CMK (cell line): ENCODE results near the gene BLOC1S1.

Experiments
- DNase-seq: peaks from one replicate; pipeline ENCODE4 v3.0.0-alpha.2; 2010; ENCODE audit warnings: low read depth

The BLOC1S1 gene

GRCh38 chr12:55728186-55728938 lies 12.5 kb downstream of the BLOC1S1 start:
- DNase-seq: no peak

- DNase-seq: peak; percentile 80
Measured at GRCh38 chr12:55728939-55729818, 13.3 kb downstream of the BLOC1S1 start, which contains the start of gene CD63. Gene CD63, minus strand, starts transcription at chr12:55729009. Its CDS starts 668 bp downstream, at chr12:55728341.

- peak; percentile 56 for DNase-seq
Measured at GRCh38 chr12:55729819-55730818, 14.3 kb downstream of the BLOC1S1 start.

- DNase-seq: no peak
Measured at GRCh38 chr12:55732288-55732687, 16.4 kb downstream of the BLOC1S1 start.

- DNase-seq: no peak
Measured at GRCh38 chr12:55733021-55733555, 17.2 kb downstream of the BLOC1S1 start.

- DNase-seq: no peak
Measured at GRCh38 chr12:55733858-55734257, 18.0 kb downstream of the BLOC1S1 start.

- DNase-seq: no peak
Measured at GRCh38 chr12:55734595-55734994, 18.7 kb downstream of the BLOC1S1 start.

- no peak for DNase-seq
Measured at GRCh38 chr12:55736076-55736475, 20.2 kb downstream of the BLOC1S1 start.

GRCh38 chr12:55736780-55737580 lies 21.1 kb downstream of the BLOC1S1 start:
- no peak for DNase-seq

- DNase-seq: no peak
Measured at GRCh38 chr12:55737581-55738122, 21.8 kb downstream of the BLOC1S1 start.

GRCh38 chr12:55738123-55739024 lies 22.5 kb downstream of the BLOC1S1 start:
- peak; percentile 81 for DNase-seq

- no peak for DNase-seq
Measured at GRCh38 chr12:55739025-55739378, 23.2 kb downstream of the BLOC1S1 start.

GRCh38 chr12:55741931-55742680 lies 26.3 kb downstream of the BLOC1S1 start:
- no peak for DNase-seq

- no peak for DNase-seq
Measured at GRCh38 chr12:55742719-55743405, 27.0 kb downstream of the BLOC1S1 start, which contains the start of gene GDF11. Gene GDF11, plus strand, starts transcription at chr12:55743122. Its CDS starts 195 bp downstream, at chr12:55743317.

GRCh38 chr12:55743406-55744339 lies 27.8 kb downstream of the BLOC1S1 start:
- DNase-seq: no peak

GRCh38 chr12:55744340-55745030 lies 28.6 kb downstream of the BLOC1S1 start:
- no peak for DNase-seq
